ENCODE results near the gene UBE2I. TPM values are rescaled to one million over a fixed set of nuclear protein-coding genes. Genes with fewer than 3 reads are reported as not detected.

The UBE2I gene
- total and polyA plus RNA-seq, 12 donors = 50.7 to 203 (median 89.2) TPM

- Histone ChIP-seq H3K27me3 (peaks cover 21% of the 10 kb centered on the region), H3K4me3 (no peak overlapping the region), H3K9me3 (replicated peaks in 1 of 3) (no peaks in the 10 kb centered on the region), H3K36me3 (replicated peaks in 1 of 2) (no peaks in the 10 kb centered on the region), H3K27ac (no peak overlapping the region), H3K4me1 (replicated peaks in 1 of 2) (no peaks in the 10 kb centered on the region)
- intact Hi-C loops (cut with DNase I) = no loop called here
- no peak for DNase-seq
- WGBS, 4 donors = 72 to 81% (median 79%) methylated on average over 14 to 17 of the region's 17 CpGs
- TF ChIP-seq CTCF (IDR thresholded peaks at IDR 0.05) (no peak), POLR2A (IDR thresholded peaks at IDR 0.05) (no peak)
Observed at GRCh38 chr16:1282324-1282973, 27.0 kb upstream of the UBE2I start.

DNA sequence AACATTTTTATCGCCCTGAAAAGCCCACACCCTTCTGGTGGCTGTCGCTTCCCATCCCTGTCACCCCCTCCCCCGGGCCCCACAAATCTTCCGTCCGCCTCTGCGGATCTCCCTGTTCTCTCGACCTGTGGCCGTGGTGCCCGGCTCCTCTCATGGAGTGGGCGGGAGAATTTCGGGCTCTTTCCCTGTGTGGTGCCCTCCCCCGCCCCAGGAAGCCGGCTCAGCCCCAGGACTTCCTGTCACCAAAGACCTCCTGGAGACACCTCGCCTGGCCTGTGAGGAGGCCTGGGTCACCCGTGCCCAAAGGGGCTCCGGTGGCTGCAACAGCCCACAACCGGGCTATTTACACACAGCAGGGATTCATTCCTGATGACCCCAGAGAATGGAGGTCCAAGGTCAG, 26.1 kb upstream of the UBE2I start:
- Histone ChIP-seq H3K4me1 (replicated peaks in 1 of 2) (no peaks in the 10 kb centered on the region), H3K36me3 (replicated peaks in 1 of 2) (no peaks in the 10 kb centered on the region), H3K9me3 (replicated peaks in 1 of 3) (no peaks in the 10 kb centered on the region), H3K27ac (no peak overlapping the region), H3K27me3 (peaks cover 23% of the 10 kb centered on the region), H3K4me3 (no peak overlapping the region)
- intact Hi-C loops (cut with DNase I) = no loop called here
- DNase-seq = no peak
- TF ChIP-seq POLR2A (IDR thresholded peaks at IDR 0.05) = no peak
- WGBS, 4 donors = 62 to 66% (median 64%) methylated on average over 13 to 17 of the region's 17 CpGs

GRCh38 chr16:1283996-1284616, 25.3 kb upstream of the UBE2I start:
- intact Hi-C loops (cut with DNase I) = no loop called here
- TF ChIP-seq CTCF (IDR thresholded peaks at IDR 0.05) (no peak), POLR2A (IDR thresholded peaks at IDR 0.05) (no peak)
- WGBS, 4 donors = 70 to 84% (median 75%) methylated on average over 9 to 16 of the region's 16 CpGs; no CpG with 5 or more reads in 1 of the 4 donors

GRCh38 chr16:1285669-1286512, 23.5 kb upstream of the UBE2I start:
- TF ChIP-seq POLR2A (IDR thresholded peaks at IDR 0.05) (no peak), CTCF (IDR thresholded peaks at IDR 0.05) (no peak)
- Histone ChIP-seq H3K4me1 (replicated peaks in 1 of 2) (no peaks in the 10 kb centered on the region), H3K4me3 (no peak overlapping the region), H3K27me3 (peaks cover 40% of the 10 kb centered on the region), H3K27ac (no peak overlapping the region), H3K36me3 (replicated peaks in 1 of 2) (no peaks in the 10 kb centered on the region), H3K9me3 (replicated peaks in 1 of 3) (no peaks in the 10 kb centered on the region)
- intact Hi-C loops (cut with DNase I) = no loop called here
- 67 to 81% (median 74%) methylated on average over 12 to 38 of the region's 38 CpGs for WGBS, 4 donors
- DNase-seq = no peak

More at GRCh38 chr16:1283996-1284616, 25.3 kb upstream of the UBE2I start:
- Histone ChIP-seq H3K27ac (no peak overlapping the region), H3K36me3 (replicated peaks in 1 of 2) (no peaks in the 10 kb centered on the region), H3K27me3 (peaks cover 31% of the 10 kb centered on the region), H3K4me1 (replicated peaks in 1 of 2) (no peaks in the 10 kb centered on the region), H3K9me3 (replicated peaks in 1 of 3) (no peaks in the 10 kb centered on the region), H3K4me3 (no peak overlapping the region)
- no peak for DNase-seq

All from adrenal gland (tissue), 12 donors.